NCI-H524 (cell line): ENCODE measurements around the gene CLMN.

Experiments
- DNase-seq, 2 experiments: peaks; one replicate each; lab custom pipeline; 2025; lab: John Stamatoyannopoulos, UW

CLMN gene

GRCh38 chr14:95260537-95261361 is 59.0 kb downstream of the CLMN start:
- DNase-seq = no peak

GRCh38 chr14:95258754-95259593 is 60.7 kb downstream of the CLMN start:
- DNase-seq = no peak

- DNase-seq = no peak
These were observed 61.6 kb downstream of the CLMN start for GRCh38 chr14:95258156-95258555.

- no peak for DNase-seq
These were observed 62.2 kb downstream of the CLMN start for GRCh38 chr14:95257521-95257920.

GRCh38 chr14:95256776-95257060 is 63.0 kb downstream of the CLMN start:
- no peak for DNase-seq

- DNase-seq = peak in 1 of 2 experiments; percentile 35
These were observed 63.5 kb downstream of the CLMN start for GRCh38 chr14:95256002-95256775.

GRCh38 chr14:95255487-95255886 is 64.2 kb downstream of the CLMN start:
- no peak for DNase-seq

- no peak for DNase-seq
These were observed 64.7 kb downstream of the CLMN start for GRCh38 chr14:95255013-95255412.

GRCh38 chr14:95254288-95254687 is 65.4 kb downstream of the CLMN start:
- no peak for DNase-seq

- DNase-seq = no peak
These were observed 66.6 kb downstream of the CLMN start for GRCh38 chr14:95253039-95253630.

- DNase-seq = no peak
These were observed 67.5 kb downstream of the CLMN start for GRCh38 chr14:95252219-95252618.

- no peak for DNase-seq
These were observed 68.8 kb downstream of the CLMN start for GRCh38 chr14:95250936-95251335.

GRCh38 chr14:95250140-95250769 is 69.5 kb downstream of the CLMN start:
- no peak for DNase-seq

- no peak for DNase-seq
These were observed 71.3 kb downstream of the CLMN start for GRCh38 chr14:95248432-95248831.

- DNase-seq = no peak
These were observed 72.8 kb downstream of the CLMN start for GRCh38 chr14:95246870-95247269.

GRCh38 chr14:95245334-95245733 is 74.4 kb downstream of the CLMN start:
- no peak for DNase-seq

GRCh38 chr14:95244587-95244986 is 75.1 kb downstream of the CLMN start:
- DNase-seq = no peak

- DNase-seq = no peak
These were observed 76.8 kb downstream of the CLMN start for GRCh38 chr14:95242870-95243269.

GRCh38 chr14:95240859-95241813 is 78.6 kb downstream of the CLMN start:
- DNase-seq = no peak

- DNase-seq = no peak
These were observed 81.0 kb downstream of the CLMN start for GRCh38 chr14:95238487-95239298.
